Right atrium auricular region (tissue), 2 donors: ENCODE data around the gene DPP4. TPM values are rescaled to one million over a fixed set of nuclear protein-coding genes. Genes with fewer than 3 reads are reported as not detected.

ENCODE experiments used
- DNase-seq: peaks from one replicate; pipeline ENCODE4 v3.0.0-alpha.2; 2019; ENCODE audit warnings: low spot score
- H3K27ac ChIP-seq, 2 donors: fragments of 200-600 bp; sonication (generic); 1 replicate in 1 of 2; 2 replicates in 1 of 2; pipeline ENCODE4 v1.5.1; 2016 to 2019
- H3K27me3 ChIP-seq, 2 donors: fragments of 200-600 bp; sonication (generic); one replicate each; pipeline versions ENCODE4 v1.5.1 to v1.6.0; 2017 to 2019
- H3K36me3 ChIP-seq: fragments of 200-600 bp; sonication (generic); one replicate; pipeline ENCODE4 v1.5.1; 2016
- H3K4me1 ChIP-seq, 2 donors: fragments of 200-600 bp; sonication (generic); one replicate each; pipeline versions ENCODE4 v1.5.1 to v1.6.0; 2017 to 2019
- H3K4me3 ChIP-seq, 2 donors: fragments of 200-600 bp; sonication (generic); 1 replicate in 1 of 2; 2 replicates in 1 of 2; pipeline ENCODE4 v1.5.1; 2017 to 2019; ENCODE audit warnings: mild to moderate bottlenecking in 1 of 2, moderate library complexity in 1 of 2
- H3K9me3 ChIP-seq, 2 donors: fragments of 200-600 bp; sonication (generic); one replicate each; pipeline ENCODE4 v1.5.1; 2019
- total RNA-seq, 2 donors: library from RNA; depleted of rRNA; stranded (reverse); fragments of >200 nt; gene quantifications; one replicate each; pipeline ENCODE4 v1.1.0, GENCODE V29; 2016
- TF ChIP-seq, protein P1 (sequence below), 2 donors: fragments of 200-600 bp; sonication (generic); IDR thresholded peaks; one replicate each; pipeline ENCODE4 v1.5.1; 2019; ENCODE audit warnings: antibody characterized with exemption in 2 of 2

Gene DPP4
- total RNA-seq, 2 donors from 2014 or later: 4.5 to 6.8 TPM

DNA sequence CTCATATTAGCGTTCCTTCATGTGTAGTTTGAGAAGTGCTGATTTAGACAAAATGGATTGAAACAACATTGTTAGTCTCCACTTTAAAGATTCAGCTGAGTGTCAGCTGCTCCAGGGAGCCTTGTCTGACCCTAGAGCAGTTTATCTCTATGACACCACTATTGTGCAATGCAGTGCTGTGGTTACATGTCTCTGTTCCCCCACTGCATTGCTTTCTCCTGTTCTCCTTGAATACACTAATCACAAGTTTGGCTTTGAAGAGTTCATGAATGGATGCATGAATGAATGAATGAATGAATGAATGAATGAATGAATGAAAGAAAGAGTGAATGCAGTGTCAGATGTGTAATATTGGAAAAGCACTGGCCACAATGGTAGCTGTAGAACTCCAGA lies 39.8 kb upstream of the DPP4 start:
- Histone ChIP-seq H3K9me3 (no peaks in the 10 kb centered on the region), H3K27ac (no peak overlapping the region), H3K36me3 (no peaks in the 10 kb centered on the region), H3K27me3 (no peaks in the 10 kb centered on the region), H3K4me3 (no peak overlapping the region), H3K4me1 (peaks cover 0 to 23% of the 10 kb centered on the region in 2 donors)
- TF ChIP-seq, protein P1, sequence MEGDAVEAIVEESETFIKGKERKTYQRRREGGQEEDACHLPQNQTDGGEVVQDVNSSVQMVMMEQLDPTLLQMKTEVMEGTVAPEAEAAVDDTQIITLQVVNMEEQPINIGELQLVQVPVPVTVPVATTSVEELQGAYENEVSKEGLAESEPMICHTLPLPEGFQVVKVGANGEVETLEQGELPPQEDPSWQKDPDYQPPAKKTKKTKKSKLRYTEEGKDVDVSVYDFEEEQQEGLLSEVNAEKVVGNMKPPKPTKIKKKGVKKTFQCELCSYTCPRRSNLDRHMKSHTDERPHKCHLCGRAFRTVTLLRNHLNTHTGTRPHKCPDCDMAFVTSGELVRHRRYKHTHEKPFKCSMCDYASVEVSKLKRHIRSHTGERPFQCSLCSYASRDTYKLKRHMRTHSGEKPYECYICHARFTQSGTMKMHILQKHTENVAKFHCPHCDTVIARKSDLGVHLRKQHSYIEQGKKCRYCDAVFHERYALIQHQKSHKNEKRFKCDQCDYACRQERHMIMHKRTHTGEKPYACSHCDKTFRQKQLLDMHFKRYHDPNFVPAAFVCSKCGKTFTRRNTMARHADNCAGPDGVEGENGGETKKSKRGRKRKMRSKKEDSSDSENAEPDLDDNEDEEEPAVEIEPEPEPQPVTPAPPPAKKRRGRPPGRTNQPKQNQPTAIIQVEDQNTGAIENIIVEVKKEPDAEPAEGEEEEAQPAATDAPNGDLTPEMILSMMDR (IDR thresholded peaks at IDR 0.05): no peak
- peak; percentile 61 for DNase-seq

DNA sequence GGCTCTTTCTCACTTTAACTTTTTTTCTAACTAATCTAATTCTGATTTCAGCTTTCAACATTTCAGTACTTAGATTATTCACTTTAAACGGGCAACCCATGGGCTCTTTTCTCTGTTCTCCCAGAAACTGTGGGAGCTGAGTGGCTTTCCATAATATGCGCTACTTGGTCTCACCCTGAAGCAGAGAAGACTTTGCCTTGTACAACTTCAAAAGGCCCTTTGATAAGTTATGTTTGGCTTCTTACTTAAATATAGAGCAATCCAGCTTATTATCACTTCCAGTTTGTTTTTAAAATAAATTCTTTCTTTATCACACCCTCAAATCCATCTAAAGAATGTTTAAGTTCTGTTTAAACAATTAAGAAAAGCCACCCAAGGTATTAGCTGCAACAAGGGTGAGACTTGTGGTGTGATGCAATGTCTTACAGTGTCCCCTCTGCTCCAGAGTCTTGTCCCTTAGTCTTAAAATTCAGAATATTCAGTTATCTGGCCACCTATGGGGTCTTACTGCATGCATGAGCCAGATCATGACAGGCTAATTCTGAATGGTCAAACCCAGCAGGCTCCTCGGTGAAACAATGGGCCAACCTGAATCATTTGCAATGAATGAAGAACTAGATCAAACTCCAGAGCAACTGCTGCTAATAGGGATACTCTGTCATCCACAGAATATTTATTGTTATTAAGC lies 39.2 kb upstream of the DPP4 start:
- H3K9me3 ChIP-seq: no peaks in the 10 kb centered on the region
- no peak for DNase-seq
- H3K4me3 ChIP-seq: no peak overlapping the region
- H3K36me3 ChIP-seq: no peaks in the 10 kb centered on the region
- no peak overlapping the region for H3K27ac ChIP-seq
- TF ChIP-seq, protein P1 (IDR thresholded peaks at IDR 0.05): no peak
- no peaks in the 10 kb centered on the region for H3K27me3 ChIP-seq
- peaks cover 0 to 17% of the 10 kb centered on the region in 2 donors for H3K4me1 ChIP-seq

DNA sequence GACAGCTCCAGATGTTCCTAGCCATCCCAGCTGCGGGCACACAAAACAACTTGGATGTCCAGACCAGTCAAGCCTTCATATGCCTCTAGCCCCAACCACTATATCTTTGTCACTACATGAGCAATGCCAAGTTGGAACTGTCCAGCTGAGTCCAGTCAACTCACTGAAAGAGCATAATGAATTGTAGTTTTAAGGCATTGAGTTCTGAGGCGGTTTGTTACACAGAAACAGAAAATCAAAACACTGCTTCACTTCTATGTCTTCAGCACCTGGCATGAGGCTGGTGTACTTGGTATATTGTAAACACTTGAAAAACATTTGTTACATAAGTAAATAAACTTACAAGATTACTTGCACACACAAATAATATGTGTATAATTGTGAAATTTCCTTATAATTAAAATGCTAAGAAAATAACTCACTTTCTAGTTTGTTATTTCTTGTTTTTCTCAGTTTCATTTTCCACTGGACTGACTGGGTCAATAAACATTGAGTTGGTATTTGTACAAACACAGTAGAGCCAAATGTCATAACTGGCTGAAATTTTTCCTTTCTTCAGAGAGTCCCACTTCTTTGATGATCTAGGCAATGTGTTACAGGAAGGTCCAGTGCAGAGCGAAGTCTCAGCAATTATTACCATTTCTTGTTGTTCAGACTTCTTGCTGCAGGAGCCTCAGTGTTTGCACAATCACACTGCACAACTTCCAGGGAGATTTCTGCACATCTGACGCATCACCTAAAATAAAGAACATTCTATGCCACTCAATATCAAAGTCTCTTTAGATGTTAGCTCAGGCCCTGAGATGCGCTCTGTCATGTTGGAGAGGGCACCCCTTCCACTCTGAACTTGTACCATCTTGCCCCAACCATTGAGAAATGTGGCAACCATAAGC lies 38.2 kb upstream of the DPP4 start:
- Histone ChIP-seq H3K27me3 (no peaks in the 10 kb centered on the region), H3K27ac (no peak overlapping the region), H3K4me3 (no peak overlapping the region), H3K36me3 (no peaks in the 10 kb centered on the region), H3K9me3 (no peaks in the 10 kb centered on the region), H3K4me1 (peaks cover 0 to 13% of the 10 kb centered on the region in 2 donors)
- no peak for DNase-seq
- TF ChIP-seq, protein P1 (IDR thresholded peaks at IDR 0.05): no peak

DNA sequence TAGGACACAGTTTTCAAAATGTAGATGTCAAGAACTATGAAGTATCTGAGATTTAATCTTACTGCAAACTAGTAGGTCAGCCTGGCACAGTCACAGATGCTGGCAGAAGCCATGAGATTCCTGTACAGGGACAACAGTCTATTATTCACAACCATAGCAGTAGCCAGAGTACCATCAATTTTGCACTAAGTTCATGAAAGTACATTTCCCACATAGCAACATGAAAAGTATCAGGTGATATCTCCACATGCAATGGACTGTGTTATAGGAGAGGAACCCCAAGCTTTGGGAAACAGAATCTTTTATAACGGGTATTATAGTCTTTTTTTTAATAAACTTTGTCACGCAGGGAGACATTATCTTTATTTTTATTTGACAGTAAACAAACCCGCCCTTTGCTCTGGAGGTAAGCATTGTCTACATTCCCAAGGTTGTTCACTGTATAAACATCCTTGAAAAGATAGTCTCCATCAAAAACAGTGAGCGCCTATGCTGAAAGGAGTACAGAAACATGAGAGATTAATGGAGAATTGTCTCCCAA lies 33.4 kb upstream of the DPP4 start:
- Histone ChIP-seq H3K36me3 (no peaks in the 10 kb centered on the region), H3K9me3 (no peaks in the 10 kb centered on the region), H3K4me3 (no peak overlapping the region), H3K4me1 (peaks cover 0 to 8% of the 10 kb centered on the region in 2 donors), H3K27me3 (no peaks in the 10 kb centered on the region), H3K27ac (peak overlapping the region in 1 of 2 donors; percentile 20)
- no peak for DNase-seq
- TF ChIP-seq, protein P1 (IDR thresholded peaks at IDR 0.05): no peak

DNA sequence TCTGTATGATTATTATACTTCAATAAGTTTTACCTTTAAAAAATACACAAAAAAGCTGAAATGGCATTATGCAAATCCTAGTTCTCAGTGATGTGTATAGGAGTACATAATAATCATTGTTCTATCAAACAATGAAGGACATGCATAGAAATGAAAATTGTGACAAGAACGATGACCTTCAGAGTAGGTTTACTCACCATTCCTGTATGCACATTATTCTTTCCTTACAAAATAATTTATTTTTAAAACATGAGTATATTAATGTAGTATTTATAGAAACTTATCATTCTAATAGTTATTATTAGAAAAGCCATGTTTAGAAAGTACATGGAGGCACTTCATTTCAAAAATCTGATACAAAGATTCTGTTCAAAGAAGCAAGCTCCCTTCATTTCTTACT lies 32.7 kb upstream of the DPP4 start:
- no peaks in the 10 kb centered on the region for H3K9me3 ChIP-seq
- H3K36me3 ChIP-seq: no peaks in the 10 kb centered on the region
- TF ChIP-seq, protein P1 (IDR thresholded peaks at IDR 0.05): no peak
- H3K4me1 ChIP-seq: peaks cover 0 to 8% of the 10 kb centered on the region in 2 donors
- peak overlapping the region in 1 of 2 donors; percentile 57 for H3K27ac ChIP-seq
- no peak overlapping the region for H3K4me3 ChIP-seq
- no peaks in the 10 kb centered on the region for H3K27me3 ChIP-seq
- no peak for DNase-seq
